ENCODE data around the gene DNAAF5. TPM values are rescaled to one million over a fixed set of nuclear protein-coding genes. Genes with fewer than 3 reads are reported as not detected.
A peak's percentile ranks its signal among the peaks of the same experiment; 100 is the strongest.
"Not testable (repeated sequence)": the region's sequence is repeated elsewhere in the genome, so short reads cannot be mapped to it uniquely, and the experiment has no call there.

Gene DNAAF5
- total and polyA plus RNA-seq, 9 of the 15 experiments (the other 6 are each of a cell fraction or from before 2014, with no cell fraction given) = 3.1 to 69.7 (median 19.1) TPM

DNA sequence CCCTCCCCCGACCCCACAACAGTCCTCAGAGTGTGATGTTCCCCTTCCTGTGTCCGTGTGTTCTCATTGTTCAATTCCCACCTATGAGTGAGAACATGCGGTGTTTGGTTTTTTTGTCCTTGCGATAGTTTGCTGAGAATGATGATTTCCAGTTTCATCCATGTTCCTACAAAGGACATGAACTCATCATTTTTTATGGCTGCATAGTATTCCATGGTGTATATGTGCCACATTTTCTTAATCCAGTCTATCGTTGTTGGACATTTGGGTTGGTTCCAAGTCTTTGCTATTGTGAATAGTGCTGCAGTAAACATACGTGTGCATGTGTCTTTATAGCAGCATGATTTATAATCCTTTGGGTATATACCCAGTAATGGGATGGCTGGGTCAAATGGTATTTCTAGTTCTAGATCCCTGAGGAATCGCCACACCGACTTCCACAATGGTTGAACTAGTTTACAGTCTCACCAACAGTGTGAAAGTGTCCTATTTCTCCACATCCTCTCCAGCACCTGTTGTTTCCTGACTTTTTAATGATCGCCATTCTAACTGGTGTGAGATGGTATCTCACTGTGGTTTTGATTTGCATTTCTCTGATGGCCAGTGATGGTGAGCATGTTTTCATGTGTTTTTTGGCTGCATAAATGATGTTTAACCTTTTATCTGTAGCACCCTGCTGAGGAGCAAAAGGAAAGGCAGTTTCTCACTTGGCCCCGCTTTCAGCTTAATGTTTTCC lies 70.1 kb downstream of the DNAAF5 start:
- WGBS (ENCODE audit: insufficient coverage, low coverage, missing lambda C conversion rate) = 77% methylated on average over 2 of the region's 10 CpGs
- H3K9ac ChIP-seq (ENCODE audit: insufficient read depth in 1 of 2, low read depth in 2 of 2, low read length in 2 of 2); H3K27me3 ChIP-seq (ENCODE audit: control insufficient read depth in 2 of 2, insufficient read depth in 2 of 2, low read length in 2 of 2); ATAC-seq; POLR2A ChIA-PET; FAIRE-seq; H3K79me2 ChIP-seq (ENCODE audit: control insufficient read depth, insufficient read depth, low read length); intact Hi-C loops (cut with micrococcal nuclease); H3K9me3 ChIP-seq (replicated peaks; ENCODE audit: control insufficient read depth, insufficient read depth, low read depth, low read length); DNase-seq (ENCODE audit: extremely low read depth in 1 of 4, low spot score in 3 of 4); H3K27ac ChIP-seq (ENCODE audit: extremely low read depth, low read depth, low read length); H3K4me3 ChIP-seq; H3K9me1 ChIP-seq (ENCODE audit: control insufficient read depth, insufficient read depth, low read length); BruUV-seq (replicated peaks); in situ Hi-C loops (cut with MboI); CTCF ChIA-PET (ENCODE audit: low intra/inter-chr PET ratio); H3K36me3 ChIP-seq (ENCODE audit: control insufficient read depth, insufficient read depth, low read length); H3K4me1 ChIP-seq (replicated peaks in 1 of 2; ENCODE audit: control insufficient read depth in 2 of 2, insufficient read depth in 2 of 2, low read length in 2 of 2); H2AFZ ChIP-seq (ENCODE audit: low read depth, low read length); H3K4me2 ChIP-seq (ENCODE audit: insufficient read depth, low read length); H4K20me1 ChIP-seq (replicated peaks; ENCODE audit: control insufficient read depth, insufficient read depth, low read length): not testable (repeated sequence)
- TF ChIP-seq BCOR (IDR thresholded peaks at IDR 0.05) = peak; percentile 56

DNA sequence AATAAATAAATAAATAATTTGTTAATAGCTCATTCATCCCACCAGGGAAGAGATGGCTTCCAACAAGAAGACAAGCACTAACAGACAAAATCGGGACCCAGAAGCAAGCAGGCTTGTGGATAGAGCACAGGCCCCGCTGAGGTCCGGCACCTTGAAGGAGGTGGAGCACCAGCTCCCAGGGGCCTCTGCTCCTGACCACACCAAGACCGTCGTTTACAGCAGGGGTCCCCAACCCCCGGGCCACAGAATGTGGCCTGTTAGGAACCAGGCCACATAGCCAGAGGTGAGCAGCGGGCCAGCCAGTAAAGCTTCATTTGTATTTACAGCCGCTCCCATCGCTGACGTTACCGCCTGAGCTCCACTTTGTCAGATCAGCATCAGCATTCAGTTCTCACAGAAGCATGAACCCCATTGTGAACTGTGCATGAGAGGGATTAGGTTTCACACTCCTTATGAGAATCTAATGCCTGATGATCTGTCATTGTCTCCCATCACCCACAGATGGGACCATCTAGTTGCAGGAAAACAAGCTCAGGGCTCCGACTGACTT lies 72.5 kb downstream of the DNAAF5 start:
- DNase-seq (ENCODE audit: extremely low read depth in 1 of 4, low spot score in 3 of 4) = no peak
- no TSS peak for BruUV-seq (replicated peaks)
- Histone ChIP-seq H3K9me3 (replicated peaks; ENCODE audit: control insufficient read depth, insufficient read depth, low read depth, low read length) (no peaks in the 10 kb centered on the region), H3K4me3 (no peak overlapping the region), H3K4me2 (ENCODE audit: insufficient read depth, low read length) (no peak overlapping the region), H3K79me2 (ENCODE audit: control insufficient read depth, insufficient read depth, low read length) (no peaks in the 10 kb centered on the region), H4K20me1 (replicated peaks; ENCODE audit: control insufficient read depth, insufficient read depth, low read length) (no peaks in the 10 kb centered on the region), H3K36me3 (ENCODE audit: control insufficient read depth, insufficient read depth, low read length) (no peaks in the 10 kb centered on the region), H3K9me1 (ENCODE audit: control insufficient read depth, insufficient read depth, low read length) (no peaks in the 10 kb centered on the region), H2AFZ (ENCODE audit: low read depth, low read length) (no peak overlapping the region), H3K27me3 (ENCODE audit: control insufficient read depth in 2 of 2, insufficient read depth in 2 of 2, low read length in 2 of 2) (no peaks in the 10 kb centered on the region), H3K9ac (ENCODE audit: insufficient read depth in 1 of 2, low read depth in 2 of 2, low read length in 2 of 2) (no peak overlapping the region), H3K4me1 (replicated peaks in 1 of 2; ENCODE audit: control insufficient read depth in 2 of 2, insufficient read depth in 2 of 2, low read length in 2 of 2) (peaks cover 0 to 9% of the 10 kb centered on the region in 2 experiments; a peak in 2 of 5 replicates), H3K27ac (ENCODE audit: extremely low read depth, low read depth, low read length) (no peak overlapping the region)
- intact Hi-C loops (cut with micrococcal nuclease) (no loop called here), in situ Hi-C loops (cut with MboI) (no loop called here)
- no peak for ATAC-seq
- WGBS (ENCODE audit: insufficient coverage, low coverage, missing lambda C conversion rate) = 78% methylated on average over 12 of the region's 12 CpGs
- POLR2A ChIA-PET = interaction anchor here (0.6 kb wide), 1 partner anchor 664 kb away, joined by 3 read pairs; no protein-coding TSS in a partner anchor
- no peak for FAIRE-seq
- CTCF ChIA-PET (ENCODE audit: low intra/inter-chr PET ratio) = interaction anchor here (0.6 kb wide), 1 partner anchor 531 kb away, joined by 6 read pairs; no protein-coding TSS in a partner anchor
- TF ChIP-seq ZBTB43 (CRISPR knock-in tag; IDR thresholded peaks at IDR 0.05) = no peak
- TF ChIP-seq, protein P1, sequence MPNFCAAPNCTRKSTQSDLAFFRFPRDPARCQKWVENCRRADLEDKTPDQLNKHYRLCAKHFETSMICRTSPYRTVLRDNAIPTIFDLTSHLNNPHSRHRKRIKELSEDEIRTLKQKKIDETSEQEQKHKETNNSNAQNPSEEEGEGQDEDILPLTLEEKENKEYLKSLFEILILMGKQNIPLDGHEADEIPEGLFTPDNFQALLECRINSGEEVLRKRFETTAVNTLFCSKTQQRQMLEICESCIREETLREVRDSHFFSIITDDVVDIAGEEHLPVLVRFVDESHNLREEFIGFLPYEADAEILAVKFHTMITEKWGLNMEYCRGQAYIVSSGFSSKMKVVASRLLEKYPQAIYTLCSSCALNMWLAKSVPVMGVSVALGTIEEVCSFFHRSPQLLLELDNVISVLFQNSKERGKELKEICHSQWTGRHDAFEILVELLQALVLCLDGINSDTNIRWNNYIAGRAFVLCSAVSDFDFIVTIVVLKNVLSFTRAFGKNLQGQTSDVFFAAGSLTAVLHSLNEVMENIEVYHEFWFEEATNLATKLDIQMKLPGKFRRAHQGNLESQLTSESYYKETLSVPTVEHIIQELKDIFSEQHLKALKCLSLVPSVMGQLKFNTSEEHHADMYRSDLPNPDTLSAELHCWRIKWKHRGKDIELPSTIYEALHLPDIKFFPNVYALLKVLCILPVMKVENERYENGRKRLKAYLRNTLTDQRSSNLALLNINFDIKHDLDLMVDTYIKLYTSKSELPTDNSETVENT (CRISPR knock-in tag; IDR thresholded peaks at IDR 0.05) = no peak
- TF ChIP-seq NONO (IDR thresholded peaks at IDR 0.05; ENCODE audit: low read depth in 2 of 2, low read length in 1 of 2) = no peak
- TF ChIP-seq, protein P2, sequence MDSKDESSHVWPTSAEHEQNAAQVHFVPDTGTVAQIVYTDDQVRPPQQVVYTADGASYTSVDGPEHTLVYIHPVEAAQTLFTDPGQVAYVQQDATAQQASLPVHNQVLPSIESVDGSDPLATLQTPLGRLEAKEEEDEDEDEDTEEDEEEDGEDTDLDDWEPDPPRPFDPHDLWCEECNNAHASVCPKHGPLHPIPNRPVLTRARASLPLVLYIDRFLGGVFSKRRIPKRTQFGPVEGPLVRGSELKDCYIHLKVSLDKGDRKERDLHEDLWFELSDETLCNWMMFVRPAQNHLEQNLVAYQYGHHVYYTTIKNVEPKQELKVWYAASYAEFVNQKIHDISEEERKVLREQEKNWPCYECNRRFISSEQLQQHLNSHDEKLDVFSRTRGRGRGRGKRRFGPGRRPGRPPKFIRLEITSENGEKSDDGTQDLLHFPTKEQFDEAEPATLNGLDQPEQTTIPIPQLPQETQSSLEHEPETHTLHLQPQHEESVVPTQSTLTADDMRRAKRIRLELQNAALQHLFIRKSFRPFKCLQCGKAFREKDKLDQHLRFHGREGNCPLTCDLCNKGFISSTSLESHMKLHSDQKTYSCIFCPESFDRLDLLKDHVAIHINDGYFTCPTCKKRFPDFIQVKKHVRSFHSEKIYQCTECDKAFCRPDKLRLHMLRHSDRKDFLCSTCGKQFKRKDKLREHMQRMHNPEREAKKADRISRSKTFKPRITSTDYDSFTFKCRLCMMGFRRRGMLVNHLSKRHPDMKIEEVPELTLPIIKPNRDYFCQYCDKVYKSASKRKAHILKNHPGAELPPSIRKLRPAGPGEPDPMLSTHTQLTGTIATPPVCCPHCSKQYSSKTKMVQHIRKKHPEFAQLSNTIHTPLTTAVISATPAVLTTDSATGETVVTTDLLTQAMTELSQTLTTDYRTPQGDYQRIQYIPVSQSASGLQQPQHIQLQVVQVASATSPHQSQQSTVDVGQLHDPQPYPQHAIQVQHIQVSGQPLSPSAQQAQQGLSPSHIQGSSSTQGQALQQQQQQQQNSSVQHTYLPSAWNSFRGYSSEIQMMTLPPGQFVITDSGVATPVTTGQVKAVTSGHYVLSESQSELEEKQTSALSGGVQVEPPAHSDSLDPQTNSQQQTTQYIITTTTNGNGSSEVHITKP (IDR thresholded peaks at IDR 0.05; ENCODE audit: partially characterized antibody) = no peak

Data from K562 (cell line).